GM19099 (cell line): ENCODE results near the gene RGS7.

ENCODE experiments used
- POLR2A ChIP-seq: IDR thresholded peaks from 3 replicates; pipeline ENCODE4 v1.6.1; 2011; ENCODE audit warnings: low read depth; ENCODE audit not compliant: insufficient read length; ENCODE audit errors: extremely low read depth

The RGS7 gene

GRCh38 chr1:240800291-240800690, 556.7 kb downstream of the RGS7 start:
- no peak for TF ChIP-seq POLR2A

GRCh38 chr1:240797050-240797449, 560.0 kb downstream of the RGS7 start:
- no peak for TF ChIP-seq POLR2A

- no peak for TF ChIP-seq POLR2A
Observed at GRCh38 chr1:240794046-240794843, 562.8 kb downstream of the RGS7 start.

GRCh38 chr1:240792915-240793529, 564.0 kb downstream of the RGS7 start:
- TF ChIP-seq POLR2A = no peak

GRCh38 chr1:240790856-240791255, 566.1 kb downstream of the RGS7 start:
- no peak for TF ChIP-seq POLR2A

GRCh38 chr1:240786880-240787279, 570.1 kb downstream of the RGS7 start:
- TF ChIP-seq POLR2A = no peak

GRCh38 chr1:240784776-240785175, 572.2 kb downstream of the RGS7 start:
- TF ChIP-seq POLR2A = no peak

- no peak for TF ChIP-seq POLR2A
Observed at GRCh38 chr1:240776237-240776636, 580.8 kb downstream of the RGS7 start.

- TF ChIP-seq POLR2A = no peak
Observed at GRCh38 chr1:240772131-240772530, 584.9 kb downstream of the RGS7 start.

- TF ChIP-seq POLR2A = no peak
Observed at GRCh38 chr1:240771450-240771849, 585.6 kb downstream of the RGS7 start.

GRCh38 chr1:240768979-240769378, 588.0 kb downstream of the RGS7 start:
- TF ChIP-seq POLR2A = no peak

GRCh38 chr1:240766831-240767230, 590.2 kb downstream of the RGS7 start:
- TF ChIP-seq POLR2A = no peak

GRCh38 chr1:240765732-240766363, 591.2 kb downstream of the RGS7 start:
- TF ChIP-seq POLR2A = no peak

- no peak for TF ChIP-seq POLR2A
Observed at GRCh38 chr1:240763771-240764170, 593.2 kb downstream of the RGS7 start.

GRCh38 chr1:240758296-240758695, 598.7 kb downstream of the RGS7 start:
- no peak for TF ChIP-seq POLR2A

- no peak for TF ChIP-seq POLR2A
Observed at GRCh38 chr1:240747907-240748306, 609.1 kb downstream of the RGS7 start.
